H1 (cell line): ENCODE data around the gene PTPRD.

ENCODE experiments used
- BACH1 ChIP-seq: IDR thresholded peaks from 2 replicates; pipeline ENCODE4 v1.6.1; 2012; ENCODE audit warnings: low read length, improper control_type of control experiment
- CTCF ChIP-seq, 3 experiments: IDR thresholded peaks; 1 replicate in 2 of 3; 2 replicates in 1 of 3; pipeline versions ENCODE4 v1.5.1 to v1.6.1; 2011; ENCODE audit warnings: low read length in 3 of 3, mild to moderate bottlenecking in 3 of 3, inconsistent platforms in 2 of 3, low read depth in 1 of 3, moderate library complexity in 1 of 3; ENCODE audit not compliant: insufficient read depth in 1 of 3; ENCODE audit errors: control extremely low read depth in 1 of 3
- FOSL1 ChIP-seq: IDR thresholded peaks from 2 replicates; pipeline ENCODE4 v1.6.1; 2011; ENCODE audit warnings: mild to moderate bottlenecking, low read depth, low read length, moderate library complexity; ENCODE audit not compliant: insufficient read depth
- POLR2A ChIP-seq, 2 experiments: IDR thresholded peaks; 1 replicate in 1 of 2; 2 replicates in 1 of 2; pipeline ENCODE4 v1.6.1; 2011; ENCODE audit warnings: low read depth in 2 of 2, low read length in 2 of 2, mild to moderate bottlenecking in 2 of 2; ENCODE audit errors: control extremely low read depth in 1 of 2
- TEAD4 ChIP-seq: IDR thresholded peaks from 2 replicates; pipeline ENCODE4 v1.6.1; 2012; ENCODE audit warnings: low read depth, low read length, inconsistent platforms, mixed read lengths

GRCh38 chr9:9102295-9102694, 1510.5 kb downstream of the PTPRD start:
- no peak for TF ChIP-seq FOSL1
- TF ChIP-seq BACH1, result no peak
- TF ChIP-seq CTCF (IDR thresholded peaks at IDR 0.05; ENCODE audit: control extremely low read depth in 1 of 3, insufficient read depth in 1 of 3, low read depth in 1 of 3, low read length in 3 of 3), result no peak
- no peak for TF ChIP-seq POLR2A (IDR thresholded peaks at IDR 0.05; ENCODE audit: control extremely low read depth in 1 of 2, low read depth in 2 of 2, low read length in 2 of 2)
- no peak for TF ChIP-seq TEAD4
